GM21529 (cell line): ENCODE measurements around the gene ITGAD.
"Not testable (repeated sequence)": the region's sequence is repeated elsewhere in the genome, so short reads cannot be mapped to it uniquely, and the experiment has no call there.

Source experiments
- ATAC-seq: cut with Tn5 transposase; IDR thresholded peaks from one replicate; pipeline ENCODE4 v1.9.1; 2021; ENCODE audit not compliant: unreplicated experiment

The ITGAD gene

DNA sequence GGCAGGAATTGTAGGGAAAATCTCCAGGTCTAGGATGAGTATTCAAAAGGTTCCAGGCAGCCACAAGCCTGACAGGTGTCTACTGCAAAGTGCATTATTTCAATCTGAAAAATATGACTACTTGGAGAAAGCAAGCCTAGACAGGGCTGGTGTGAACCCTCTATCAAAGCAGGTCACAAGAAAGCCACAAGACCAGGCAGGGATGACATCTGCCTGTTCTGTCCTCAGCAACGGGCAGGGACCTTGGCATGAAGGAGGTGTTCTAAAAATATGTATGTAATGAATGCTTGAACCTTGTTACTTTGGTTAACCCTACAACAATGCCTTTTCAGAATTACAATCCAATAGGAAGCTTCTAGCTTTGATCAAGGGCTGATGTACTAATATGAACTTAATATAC lies 36.2 kb downstream of the ITGAD start:
- no peak for ATAC-seq

DNA sequence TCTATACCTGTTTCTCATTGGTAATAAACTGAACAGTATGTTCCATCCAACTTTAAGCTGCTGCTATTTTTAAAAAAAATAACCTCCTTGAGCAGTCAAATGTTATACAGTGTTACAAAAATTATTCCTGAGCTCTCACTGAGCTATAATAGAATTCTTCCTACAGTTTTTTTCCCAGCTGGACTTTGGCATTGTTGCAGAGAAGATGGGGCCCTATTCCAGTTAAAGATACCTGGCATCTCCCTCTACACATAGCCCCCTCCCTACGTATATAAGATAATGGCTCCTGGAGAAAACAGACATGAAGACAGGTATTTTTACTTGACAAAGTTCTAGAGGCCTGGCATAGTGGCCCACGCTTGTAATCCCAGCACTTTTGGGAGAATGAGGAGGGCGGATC lies 36.7 kb downstream of the ITGAD start:
- ATAC-seq, result no peak

DNA sequence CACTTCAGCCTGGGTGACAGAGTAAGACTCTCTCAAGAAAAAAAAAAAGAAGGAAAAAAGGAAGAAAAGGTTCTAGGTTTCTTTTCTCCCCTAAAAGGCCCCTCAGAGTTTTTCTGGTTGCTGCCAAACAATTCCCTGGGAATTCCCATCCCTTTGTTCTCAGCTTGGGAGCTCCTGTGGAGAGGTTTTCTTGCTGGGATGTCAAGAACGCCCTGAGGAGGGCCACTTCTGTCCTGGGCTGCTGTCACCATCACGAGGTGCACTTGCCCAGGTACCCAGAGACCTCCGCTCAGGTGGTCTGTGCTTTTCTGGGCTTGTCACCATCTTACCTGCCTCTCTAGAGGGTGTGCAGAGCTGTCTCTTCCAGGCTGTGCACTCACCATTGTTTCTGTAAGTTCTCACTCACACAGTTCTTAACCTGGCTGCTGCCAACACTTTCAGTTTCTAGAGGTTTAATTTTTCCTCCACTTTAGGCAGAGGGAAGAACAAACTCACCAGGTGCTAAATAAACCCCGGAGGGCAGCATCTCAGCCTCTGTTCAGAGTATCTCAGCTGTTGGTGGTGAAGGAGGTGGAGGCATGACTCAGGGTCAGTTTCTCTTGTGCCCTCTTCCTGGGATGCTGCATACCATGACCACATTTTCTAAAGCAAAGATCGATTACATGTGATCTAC lies 37.4 kb downstream of the ITGAD start:
- ATAC-seq, result no peak

DNA sequence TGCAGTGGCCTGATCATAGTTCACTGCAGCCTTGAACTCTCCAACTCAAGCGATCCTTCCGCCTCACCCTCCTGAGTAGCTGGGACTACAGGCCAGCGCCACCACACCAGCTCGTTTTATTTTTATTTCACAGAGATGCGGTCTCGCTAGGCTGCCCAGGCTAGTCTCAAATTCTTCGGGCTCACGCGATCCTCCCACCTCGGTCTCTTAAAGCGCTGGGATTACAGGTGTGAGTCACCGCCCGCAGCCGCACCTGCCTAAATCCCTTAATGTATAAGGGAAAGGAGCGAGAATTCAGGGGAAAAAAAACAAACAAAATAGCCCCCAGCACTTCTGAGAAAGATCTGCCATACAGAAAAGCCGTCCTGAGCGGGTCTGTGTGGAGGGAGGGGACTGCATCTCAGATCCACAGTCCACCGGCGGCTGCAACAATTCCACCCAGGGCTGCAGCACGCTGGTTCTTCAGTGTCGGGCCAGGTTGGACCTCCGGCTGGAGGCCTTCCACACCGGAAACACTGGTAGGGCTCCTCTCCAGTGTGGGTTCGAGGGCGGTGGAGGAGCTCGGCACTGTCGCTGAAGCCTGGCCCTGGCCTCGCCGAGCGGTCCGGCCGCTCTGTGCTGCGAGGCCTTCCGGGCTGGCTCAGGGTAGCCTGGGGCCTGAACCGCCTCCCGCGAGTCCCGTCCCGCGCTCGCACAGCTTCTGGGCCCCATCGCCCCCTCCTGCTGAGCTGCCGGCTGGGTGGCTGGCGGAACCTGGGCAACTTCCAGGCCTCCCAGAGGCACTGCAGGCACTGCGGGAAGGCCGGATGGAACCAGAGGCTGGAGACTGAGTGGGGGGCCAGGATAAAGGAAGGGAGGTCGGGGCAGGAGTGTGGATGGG lies 42.4 kb downstream of the ITGAD start:
- no peak for ATAC-seq

DNA sequence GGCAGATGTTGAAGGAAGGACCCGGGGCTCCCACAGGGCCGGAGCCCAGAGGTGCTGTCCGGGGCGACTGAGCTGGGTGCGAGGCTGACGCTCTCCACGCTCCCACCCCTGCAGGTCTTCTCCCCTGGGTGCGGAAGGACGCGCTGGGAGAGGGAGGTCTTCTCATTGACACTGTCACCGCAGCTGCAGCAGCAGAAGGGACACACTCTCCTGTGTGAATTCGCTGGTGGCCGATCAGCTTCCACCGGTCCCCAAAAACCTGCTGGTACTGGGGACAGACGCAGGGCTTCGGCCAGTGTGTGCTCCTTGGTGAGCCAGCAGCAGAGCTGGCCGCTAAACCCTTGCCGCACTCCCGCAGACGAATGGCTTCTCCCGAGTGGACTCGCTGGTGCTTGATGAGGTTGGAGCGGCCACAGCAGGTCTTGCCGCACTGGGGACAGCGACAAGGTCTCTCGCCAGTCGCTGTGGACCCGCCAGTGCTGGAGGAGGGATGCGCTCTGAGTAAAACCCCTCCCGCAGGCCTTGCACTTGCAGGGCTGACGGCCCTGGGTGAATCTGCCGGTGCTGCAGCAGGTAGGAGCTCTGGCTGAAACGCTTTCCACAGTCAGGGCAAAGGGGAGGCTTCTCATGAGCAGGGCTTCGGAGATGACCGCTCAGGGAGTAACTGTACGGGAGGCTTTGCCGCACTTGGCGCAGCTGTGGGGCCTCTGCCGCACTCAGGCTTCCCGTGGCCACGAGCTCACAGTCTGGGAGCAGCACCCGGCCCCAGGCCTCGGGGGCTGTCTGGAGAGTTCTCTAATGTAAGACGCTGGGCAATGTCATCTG lies 43.3 kb downstream of the ITGAD start:
- ATAC-seq, result no peak

DNA sequence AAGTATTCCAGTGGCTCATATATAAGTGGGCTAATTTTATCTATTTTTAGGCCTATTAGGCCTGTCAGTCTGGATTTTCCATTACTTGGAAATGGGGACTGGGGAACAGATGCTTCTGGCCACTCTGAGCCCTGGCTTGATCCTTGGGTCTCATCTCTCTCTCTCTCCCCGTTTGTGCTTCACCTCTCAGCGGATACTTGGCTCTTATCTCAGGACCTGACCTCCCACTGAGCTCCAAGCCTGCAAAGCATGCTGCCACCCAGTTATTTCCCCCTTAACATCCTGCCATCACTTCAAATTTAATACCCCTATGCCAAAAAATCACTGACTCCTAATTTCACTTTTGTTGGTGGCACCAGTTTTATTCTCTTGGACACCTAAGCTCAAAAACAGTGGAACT lies 45.3 kb downstream of the ITGAD start:
- ATAC-seq, result no peak

DNA sequence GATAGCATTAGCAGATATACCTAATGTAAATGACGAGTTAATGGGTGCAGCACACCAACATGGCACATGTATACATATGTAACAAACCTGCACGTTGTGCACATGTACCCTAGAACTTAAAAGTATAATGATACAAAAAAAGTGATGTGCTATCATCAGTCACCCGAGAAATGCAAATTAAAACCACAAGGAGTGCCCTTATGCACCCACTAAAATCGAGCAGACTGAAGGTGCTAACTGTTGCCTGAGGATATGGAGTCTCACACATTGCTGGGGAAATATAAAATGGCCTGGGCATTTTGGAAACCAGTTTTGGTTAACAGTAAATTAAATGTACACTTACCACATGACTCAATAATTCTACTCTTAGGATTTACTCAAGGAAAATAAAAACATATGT lies 45.9 kb downstream of the ITGAD start:
- ATAC-seq, result not testable (repeated sequence)

GRCh38 chr16:31439519-31439918 lies 46.4 kb downstream of the ITGAD start:
- no peak for ATAC-seq

GRCh38 chr16:31440516-31441184 lies 47.5 kb downstream of the ITGAD start:
- no peak for ATAC-seq

- no peak for ATAC-seq
These were observed 48.8 kb downstream of the ITGAD start for GRCh38 chr16:31441956-31442355.

GRCh38 chr16:31445931-31446330 lies 52.8 kb downstream of the ITGAD start:
- not testable (repeated sequence) for ATAC-seq

GRCh38 chr16:31451201-31451600 lies 58.1 kb downstream of the ITGAD start:
- no peak for ATAC-seq

DNA sequence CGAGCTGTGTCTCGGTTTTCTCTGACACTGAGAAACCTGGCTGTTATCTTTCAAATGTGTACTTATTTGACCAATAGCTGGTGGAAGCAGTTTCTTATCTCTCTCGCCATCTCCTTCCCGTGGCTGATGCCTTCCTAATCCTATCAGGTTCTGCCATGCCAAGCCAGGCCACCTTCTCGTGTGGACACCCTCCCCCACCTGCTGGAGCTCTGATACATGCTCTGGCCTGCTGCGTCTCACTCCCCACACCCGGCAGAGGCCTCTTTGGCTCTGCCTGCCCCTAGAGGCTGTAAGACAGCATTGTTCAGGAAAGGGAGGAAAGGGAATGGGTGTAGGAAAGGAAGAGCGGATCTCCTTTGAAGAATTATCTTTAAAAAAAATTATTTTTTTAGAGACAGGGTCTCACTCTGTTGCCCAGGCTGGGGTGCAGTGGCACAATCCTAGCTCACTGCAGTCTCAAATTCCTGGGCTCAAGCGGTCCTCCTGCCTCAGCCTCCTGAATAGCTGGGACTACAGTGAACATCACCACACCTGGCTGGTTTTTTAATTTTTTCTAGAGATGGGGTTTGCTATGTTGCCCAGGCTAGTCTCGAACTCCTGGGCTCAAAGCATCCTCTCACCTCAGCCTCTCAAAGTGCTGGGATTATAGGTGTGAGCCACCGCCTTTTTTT lies 58.7 kb downstream of the ITGAD start:
- no peak for ATAC-seq

DNA sequence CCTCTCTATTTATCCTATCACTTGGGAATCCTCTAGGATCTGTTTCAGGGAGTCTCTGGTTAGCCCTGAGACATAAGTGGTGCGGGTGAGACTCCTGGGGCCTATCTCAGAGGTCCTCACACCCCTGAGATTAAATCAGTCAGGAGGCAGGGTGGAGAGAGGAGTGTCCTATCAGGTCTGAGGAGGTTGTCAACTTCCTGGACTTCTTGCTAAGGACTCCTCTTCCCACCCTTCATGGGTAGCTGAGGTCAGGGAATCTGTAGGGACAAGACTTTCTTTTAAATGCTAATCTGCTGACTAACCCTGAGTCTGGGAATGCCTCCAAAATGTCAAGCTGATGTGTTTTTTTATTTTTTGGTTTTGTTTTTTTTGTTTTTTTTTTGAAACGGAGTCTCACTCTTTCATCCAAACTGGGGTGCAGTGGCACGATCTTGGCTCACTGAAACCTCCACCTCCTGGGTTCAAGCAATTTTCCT lies 59.5 kb downstream of the ITGAD start:
- ATAC-seq, result no peak

GRCh38 chr16:31453255-31454204 lies 60.4 kb downstream of the ITGAD start:
- no peak for ATAC-seq

GRCh38 chr16:31455601-31456314 lies 62.6 kb downstream of the ITGAD start:
- no peak for ATAC-seq

DNA sequence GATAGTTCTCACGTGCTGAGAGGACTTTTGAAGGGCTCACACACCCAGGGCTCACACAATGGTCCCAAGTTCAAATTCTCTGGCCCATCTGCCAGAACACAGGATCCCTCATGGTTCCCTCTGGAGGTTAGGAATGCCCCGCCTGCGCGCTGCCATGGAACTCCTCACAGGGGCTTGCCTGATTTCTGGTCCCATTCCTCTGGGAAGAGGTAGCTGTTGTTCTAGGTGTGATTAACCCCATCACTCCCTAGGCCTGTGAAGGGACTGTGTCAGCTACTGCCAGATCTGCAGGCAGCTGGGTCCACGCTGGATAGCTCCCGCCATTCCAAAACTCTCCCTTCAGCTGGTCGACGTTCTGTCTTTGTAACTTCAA lies 63.8 kb downstream of the ITGAD start:
- ATAC-seq, result no peak

DNA sequence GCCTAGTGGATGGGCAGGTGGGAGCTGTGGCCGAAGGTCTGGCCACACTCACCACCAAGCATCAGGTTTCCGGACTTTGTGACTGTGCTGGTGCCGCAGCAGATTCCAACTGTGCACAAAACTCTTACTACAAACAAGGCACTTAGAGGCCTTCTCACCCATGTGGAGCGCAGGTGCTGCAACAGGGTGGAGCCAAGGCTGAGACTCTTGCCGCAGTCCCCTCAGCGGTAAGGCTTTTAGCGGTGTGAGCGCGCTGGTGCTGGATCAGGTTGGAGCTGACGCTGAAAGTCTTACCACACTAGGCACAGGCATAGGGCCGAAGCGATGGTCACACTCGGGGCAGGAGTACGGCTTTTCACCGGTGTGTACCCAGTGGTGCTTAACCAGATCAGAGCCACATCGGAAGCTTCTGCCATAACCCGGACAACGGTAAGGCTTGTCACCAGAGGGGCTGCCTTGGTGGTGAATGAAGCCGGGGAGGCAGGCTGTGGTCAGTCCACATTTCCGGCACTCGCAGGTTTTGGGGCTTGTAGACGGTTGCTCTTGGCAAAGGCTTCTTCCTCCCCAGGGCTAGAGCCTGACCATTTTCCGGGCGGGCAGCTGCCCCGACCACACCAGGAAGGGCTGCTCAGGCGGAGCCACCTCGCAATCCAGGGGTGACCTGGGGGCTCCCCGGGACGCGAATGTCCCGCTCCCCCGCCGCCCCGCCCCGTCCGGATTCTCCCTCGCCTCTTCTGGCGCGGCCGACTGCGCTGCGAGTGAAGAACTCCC lies 65.1 kb downstream of the ITGAD start:
- no peak for ATAC-seq
